Mucosa of rectum (tissue), 2 donors: Measurements from ENCODE around the gene LPCAT3.
A peak's percentile ranks its signal among the peaks of the same experiment; 100 is the strongest.

Experiments
- H3K27ac ChIP-seq, 2 donors: one replicate each; pipeline ENCODE4 v1.7.0; 2013; ENCODE audit warnings: inconsistent platforms in 2 of 2, low read depth in 2 of 2, low read length in 2 of 2
- H3K27me3 ChIP-seq, 2 donors: one replicate each; pipeline ENCODE4 v1.7.0; 2013; ENCODE audit warnings: low read length in 2 of 2; ENCODE audit not compliant: control insufficient read depth in 2 of 2, insufficient read depth in 2 of 2
- H3K36me3 ChIP-seq, 2 donors: one replicate each; pipeline ENCODE4 v1.7.0; 2013; ENCODE audit warnings: low read length in 2 of 2; ENCODE audit not compliant: control insufficient read depth in 2 of 2, insufficient read depth in 2 of 2
- H3K4me1 ChIP-seq, 2 donors: one replicate each; pipeline ENCODE4 v1.7.0; 2013; ENCODE audit warnings: low read length in 2 of 2, mild to moderate bottlenecking in 1 of 2; ENCODE audit not compliant: control insufficient read depth in 2 of 2, insufficient read depth in 2 of 2
- H3K4me3 ChIP-seq, 2 donors: one replicate each; pipeline ENCODE4 v1.7.0; 2013; ENCODE audit warnings: low read length in 2 of 2
- H3K9ac ChIP-seq, 2 donors: one replicate each; pipeline ENCODE4 v1.7.0; 2013; ENCODE audit warnings: low read length in 2 of 2, low read depth in 1 of 2, mild to moderate bottlenecking in 1 of 2
- H3K9me3 ChIP-seq, 2 donors: one replicate each; pipeline ENCODE4 v1.7.0; 2013; ENCODE audit warnings: low read length in 2 of 2; ENCODE audit not compliant: control insufficient read depth in 2 of 2
- donor health status: healthy.
- donor health status: Normal muscosa, but diverticular disease.

The LPCAT3 gene

DNA sequence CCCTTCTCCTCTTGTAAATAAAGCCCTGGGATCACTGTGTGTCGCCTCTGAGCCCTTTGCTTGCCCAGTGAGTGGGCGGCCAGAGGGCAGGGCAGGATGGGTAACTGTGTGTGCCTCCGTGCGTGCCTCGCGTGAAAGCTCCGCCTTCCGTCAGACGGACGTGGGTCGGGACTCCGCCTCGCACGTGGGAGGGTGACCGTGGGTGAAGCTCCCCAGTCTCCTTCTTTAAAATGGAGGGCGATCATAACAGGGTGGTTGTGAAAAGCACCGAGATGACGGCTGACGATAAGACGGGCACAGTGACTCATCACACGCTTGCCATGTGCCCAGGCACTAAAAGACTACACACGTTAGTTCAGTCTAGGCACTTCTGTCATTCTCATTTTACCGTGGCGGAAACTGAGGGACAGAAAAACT is 57.0 kb downstream of the LPCAT3 start:
- H3K4me3 ChIP-seq = peak overlapping the region; percentile 72 to 91
- peak overlapping the region; percentile 98 to 99 for H3K27ac ChIP-seq
- H3K4me1 ChIP-seq = peaks cover 58 to 70% of the 10 kb centered on the region in 2 donors

DNA sequence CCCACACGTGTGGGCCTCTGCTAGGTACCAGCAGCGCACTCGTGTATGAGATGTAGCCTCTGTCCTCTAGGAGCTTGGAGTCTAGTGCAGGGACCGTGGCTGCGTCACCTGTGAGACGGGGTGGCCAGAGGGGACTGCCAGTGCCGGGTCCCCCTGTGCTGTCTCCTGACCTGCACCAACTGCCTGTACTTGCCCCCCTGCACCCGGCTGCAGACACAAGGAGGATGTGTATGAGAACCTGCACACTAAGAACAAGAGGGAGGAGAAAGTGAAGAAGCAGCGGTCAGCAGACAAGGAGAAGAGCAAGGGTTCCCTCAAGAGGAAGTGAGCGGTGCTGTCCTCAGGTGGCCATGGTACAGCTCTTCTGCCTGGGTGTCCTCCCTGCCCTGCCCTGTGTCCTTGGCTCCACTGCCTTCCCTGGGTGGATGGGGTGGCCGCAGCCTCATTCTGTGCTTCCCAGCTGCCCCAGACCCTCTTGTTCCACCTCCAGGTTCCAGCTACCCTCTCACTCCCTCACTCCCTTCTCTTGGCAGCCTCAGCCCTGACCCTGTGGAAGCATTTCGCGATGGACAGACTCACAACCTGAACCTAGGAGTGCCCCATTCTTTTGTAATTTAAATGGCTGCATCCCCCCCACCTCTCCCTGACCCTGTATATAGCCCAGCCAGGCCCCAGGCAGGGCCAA is 57.5 kb downstream of the LPCAT3 start:
- Histone ChIP-seq H3K9ac (peak overlapping the region; percentile 89 to 99), H3K27me3 (no peaks in the 10 kb centered on the region), H3K27ac (peak overlapping the region; percentile 98 to 99), H3K36me3 (peaks cover 9 to 23% of the 10 kb centered on the region in 2 donors), H3K4me1 (peaks cover 55 to 73% of the 10 kb centered on the region in 2 donors), H3K9me3 (no peaks in the 10 kb centered on the region), H3K4me3 (peak overlapping the region; percentile 72 to 91)

More for the DNA sequence above, 57.0 kb downstream of the LPCAT3 start:
- Histone ChIP-seq H3K27me3 (no peaks in the 10 kb centered on the region), H3K36me3 (peaks cover 13 to 28% of the 10 kb centered on the region in 2 donors), H3K9me3 (no peaks in the 10 kb centered on the region), H3K9ac (peak overlapping the region; percentile 89 to 99)

DNA sequence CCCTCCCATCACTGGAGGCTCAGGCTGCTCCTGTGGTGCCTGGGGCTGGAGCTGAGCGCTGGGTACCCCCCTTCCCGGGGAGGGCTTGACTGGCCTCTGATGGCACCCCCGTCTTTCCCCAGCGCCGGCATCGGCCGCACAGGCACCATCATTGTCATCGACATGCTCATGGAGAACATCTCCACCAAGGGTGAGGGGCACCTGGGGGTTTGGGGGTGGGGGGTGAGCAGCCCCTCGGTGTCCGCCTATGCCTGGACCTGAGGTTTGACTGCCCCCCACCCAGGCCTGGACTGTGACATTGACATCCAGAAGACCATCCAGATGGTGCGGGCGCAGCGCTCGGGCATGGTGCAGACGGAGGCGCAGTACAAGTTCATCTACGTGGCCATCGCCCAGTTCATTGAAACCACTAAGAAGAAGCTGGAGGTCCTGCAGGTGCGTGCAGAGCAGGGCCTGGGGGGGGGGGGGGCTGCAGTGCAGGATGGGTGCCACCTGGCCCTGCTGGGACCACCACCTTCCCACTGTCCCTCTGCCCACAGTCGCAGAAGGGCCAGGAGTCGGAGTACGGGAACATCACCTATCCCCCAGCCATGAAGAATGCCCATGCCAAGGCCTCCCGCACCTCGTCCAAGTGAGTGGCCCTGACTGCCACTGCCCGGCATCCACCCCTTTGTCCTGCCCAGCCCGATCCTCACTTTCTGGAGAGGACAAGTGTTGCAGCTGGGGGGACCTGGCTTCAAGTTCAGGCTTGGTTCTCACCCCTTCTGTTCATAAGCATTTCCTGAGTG is 58.3 kb downstream of the LPCAT3 start:
- Histone ChIP-seq H3K4me3 (peak overlapping the region in 1 of 2 donors; percentile 31), H3K36me3 (peaks cover 7 to 24% of the 10 kb centered on the region in 2 donors), H3K4me1 (peaks cover 53 to 71% of the 10 kb centered on the region in 2 donors)

DNA sequence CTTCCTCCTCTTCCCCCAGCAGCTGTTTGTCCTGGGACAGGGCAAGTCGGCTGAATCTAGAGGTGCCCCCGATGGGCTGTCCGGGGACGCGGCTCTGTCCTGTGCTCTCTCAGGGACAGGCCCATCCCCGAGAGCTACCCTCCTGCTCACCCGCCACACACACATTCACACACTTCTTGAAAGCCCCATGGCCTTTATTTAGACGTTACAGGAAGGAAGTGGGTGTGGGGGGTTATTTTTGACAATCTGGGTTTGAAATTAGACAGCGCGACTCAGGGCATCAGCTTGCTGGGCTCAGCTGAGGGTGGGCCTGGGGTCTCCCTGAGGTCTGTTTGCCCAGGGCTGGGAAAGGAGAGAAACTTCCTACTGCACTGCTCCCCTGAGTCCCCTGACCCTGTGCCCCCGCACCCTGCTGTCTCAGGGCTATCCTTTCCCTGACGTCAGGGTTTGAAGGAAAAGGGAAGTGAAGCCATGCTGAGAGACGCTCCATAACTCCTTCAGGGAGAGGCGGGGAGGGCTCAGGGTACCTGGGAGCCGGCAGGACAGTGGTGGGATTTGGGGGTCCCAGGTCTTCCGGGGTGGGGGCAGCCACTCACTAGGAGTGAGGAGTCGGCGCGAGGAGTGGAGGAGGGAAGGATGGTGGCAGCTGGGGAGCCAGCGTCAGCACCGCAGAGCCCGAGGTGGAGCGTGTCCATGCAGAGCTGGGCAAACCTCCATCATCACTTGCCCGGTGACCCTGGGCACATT is 59.0 kb downstream of the LPCAT3 start:
- H3K27ac ChIP-seq = peak overlapping the region; percentile 70 to 98
- H3K9ac ChIP-seq = peak overlapping the region; percentile 35 to 41
- no peaks in the 10 kb centered on the region for H3K27me3 ChIP-seq
- peaks cover 7 to 28% of the 10 kb centered on the region in 2 donors for H3K36me3 ChIP-seq
- peak overlapping the region in 1 of 2 donors; percentile 31 for H3K4me3 ChIP-seq
- H3K9me3 ChIP-seq = no peaks in the 10 kb centered on the region
- peaks cover 50 to 71% of the 10 kb centered on the region in 2 donors for H3K4me1 ChIP-seq

More for the DNA sequence above, 58.3 kb downstream of the LPCAT3 start:
- H3K27ac ChIP-seq = peak overlapping the region; percentile 98 to 99
- no peaks in the 10 kb centered on the region for H3K9me3 ChIP-seq
- peak overlapping the region in 1 of 2 donors; percentile 99 for H3K9ac ChIP-seq
- H3K27me3 ChIP-seq = no peaks in the 10 kb centered on the region

DNA sequence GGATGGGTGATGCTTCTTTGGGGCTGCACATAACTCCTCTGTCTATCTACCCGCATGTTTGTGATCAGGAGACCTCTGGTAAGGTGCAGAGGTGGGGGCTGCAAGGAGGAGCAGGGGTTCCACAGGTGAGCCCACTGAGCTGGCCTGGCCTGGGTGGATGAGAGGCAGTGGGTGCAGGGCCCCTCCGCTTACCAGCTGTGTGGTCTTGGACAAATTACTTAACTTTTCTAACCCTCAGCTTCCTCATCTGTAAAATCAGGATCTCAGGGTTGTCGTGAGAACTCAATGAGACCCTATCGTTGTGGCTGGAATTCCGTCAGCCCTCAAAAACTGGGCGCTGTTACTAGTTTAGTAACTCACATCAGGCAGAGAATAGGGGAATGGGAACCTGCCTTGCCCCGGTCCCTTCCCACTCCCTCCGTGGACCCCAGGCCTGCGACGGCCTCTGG is 59.6 kb downstream of the LPCAT3 start:
- peak overlapping the region; percentile 70 to 98 for H3K27ac ChIP-seq

DNA sequence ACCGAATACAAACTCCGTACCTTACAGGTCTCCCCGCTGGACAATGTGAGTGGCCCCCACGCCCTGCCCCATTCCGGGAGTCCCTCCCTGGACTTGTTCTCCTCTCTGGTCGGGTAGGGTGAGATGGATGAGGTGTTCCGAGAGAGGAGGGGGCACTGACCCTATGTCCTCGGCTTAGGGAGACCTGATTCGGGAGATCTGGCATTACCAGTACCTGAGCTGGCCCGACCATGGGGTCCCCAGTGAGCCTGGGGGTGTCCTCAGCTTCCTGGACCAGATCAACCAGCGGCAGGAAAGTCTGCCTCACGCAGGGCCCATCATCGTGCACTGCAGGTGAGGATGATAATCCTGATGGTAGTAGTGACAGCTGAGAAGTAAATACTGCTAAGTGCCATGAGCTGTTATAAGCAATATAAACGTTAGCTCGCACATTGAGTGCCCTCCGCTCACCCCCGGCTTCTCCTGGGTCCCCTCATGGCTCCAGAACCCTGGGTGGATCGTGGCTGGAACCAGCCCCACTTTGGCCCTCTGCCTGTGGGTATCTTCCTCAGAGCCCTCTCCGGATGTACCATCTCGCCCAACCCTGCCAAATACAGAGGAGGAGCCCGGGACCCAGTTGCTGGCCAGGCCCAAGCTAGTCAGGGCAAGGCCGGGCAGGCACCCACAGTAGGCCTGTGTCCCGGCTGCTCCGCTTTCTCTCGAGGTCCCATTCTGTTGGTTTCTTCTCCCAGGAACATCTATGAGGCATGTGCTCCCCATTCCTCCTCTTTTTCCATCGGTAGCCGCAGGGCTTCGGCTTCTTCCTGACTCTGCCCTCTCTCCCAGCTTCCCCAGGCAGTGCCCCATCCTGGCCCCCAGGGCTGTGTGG is 60.3 kb downstream of the LPCAT3 start:
- H3K9ac ChIP-seq = peak overlapping the region in 1 of 2 donors; percentile 41
- H3K36me3 ChIP-seq = peaks cover 7 to 28% of the 10 kb centered on the region in 2 donors
- H3K4me1 ChIP-seq = peaks cover 48 to 72% of the 10 kb centered on the region in 2 donors
- H3K27ac ChIP-seq = peak overlapping the region; percentile 70 to 98
- no peak overlapping the region for H3K4me3 ChIP-seq
- H3K9me3 ChIP-seq = no peaks in the 10 kb centered on the region
- no peaks in the 10 kb centered on the region for H3K27me3 ChIP-seq

More for the DNA sequence above, 59.6 kb downstream of the LPCAT3 start:
- H3K9ac ChIP-seq = peak overlapping the region; percentile 1 to 35
- H3K36me3 ChIP-seq = peaks cover 7 to 28% of the 10 kb centered on the region in 2 donors
- no peaks in the 10 kb centered on the region for H3K9me3 ChIP-seq
- H3K4me3 ChIP-seq = peak overlapping the region in 1 of 2 donors; percentile 23
- peaks cover 48 to 72% of the 10 kb centered on the region in 2 donors for H3K4me1 ChIP-seq
- H3K27me3 ChIP-seq = no peaks in the 10 kb centered on the region

DNA sequence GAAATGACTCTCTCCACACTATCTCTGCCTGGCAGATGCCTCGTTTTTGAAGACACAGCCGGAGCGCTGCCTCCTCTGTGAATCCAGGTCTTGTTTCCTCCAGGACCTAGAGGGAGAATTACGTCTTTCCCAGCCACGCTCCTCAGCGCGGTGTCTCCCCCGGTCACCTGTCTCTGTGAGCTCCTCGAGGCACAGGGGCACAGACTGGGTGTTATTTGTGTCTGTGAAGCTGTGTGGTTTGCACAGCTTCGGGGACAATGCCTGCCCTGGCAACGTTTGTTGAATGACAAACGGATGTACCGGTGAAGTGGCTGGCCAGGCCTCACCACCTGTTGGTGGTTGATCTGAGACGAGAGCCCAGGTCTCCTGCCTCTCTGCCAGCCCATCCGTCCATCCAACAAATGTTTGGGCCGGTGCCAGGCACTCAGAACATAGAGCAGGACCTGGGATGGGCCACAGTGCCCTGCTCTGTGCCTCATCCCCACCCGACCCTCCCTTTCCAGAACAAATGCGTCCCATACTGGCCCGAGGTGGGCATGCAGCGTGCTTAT is 61.0 kb downstream of the LPCAT3 start:
- no peak overlapping the region for H3K4me3 ChIP-seq
- H3K27ac ChIP-seq = peak overlapping the region in 1 of 2 donors; percentile 48
- no peaks in the 10 kb centered on the region for H3K9me3 ChIP-seq
- peaks cover 7 to 34% of the 10 kb centered on the region in 2 donors for H3K36me3 ChIP-seq
- peaks cover 45 to 66% of the 10 kb centered on the region in 2 donors for H3K4me1 ChIP-seq
- no peak overlapping the region for H3K9ac ChIP-seq
- H3K27me3 ChIP-seq = no peaks in the 10 kb centered on the region

DNA sequence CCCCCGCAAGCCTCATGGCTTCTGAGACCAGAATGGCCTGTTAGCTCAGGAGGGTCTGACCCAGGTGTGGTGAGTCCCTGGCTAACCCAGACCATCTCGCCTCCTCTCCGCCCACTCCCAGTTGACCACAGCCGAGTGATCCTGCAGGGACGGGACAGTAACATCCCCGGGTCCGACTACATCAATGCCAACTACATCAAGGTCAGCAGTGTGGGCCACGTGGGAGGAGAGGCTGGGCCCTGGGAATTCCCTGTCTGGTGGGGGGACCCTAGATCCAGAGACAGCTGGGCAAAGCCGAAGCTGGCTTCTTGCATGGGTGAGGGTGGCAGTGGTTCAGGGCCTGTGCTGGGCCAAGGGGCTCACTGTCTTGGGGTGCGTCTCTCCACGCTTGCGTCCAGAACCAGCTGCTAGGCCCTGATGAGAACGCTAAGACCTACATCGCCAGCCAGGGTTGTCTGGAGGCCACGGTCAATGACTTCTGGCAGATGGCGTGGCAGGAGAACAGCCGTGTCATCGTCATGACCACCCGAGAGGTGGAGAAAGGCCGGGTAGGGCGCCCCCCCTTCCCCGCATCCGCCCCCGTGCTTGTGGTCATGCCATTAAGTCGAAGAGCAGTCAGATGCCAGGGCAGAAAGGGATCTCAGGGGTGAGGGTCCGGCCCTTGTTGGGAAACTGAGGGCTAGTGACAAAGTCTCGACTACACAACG is 62.1 kb downstream of the LPCAT3 start:
- Histone ChIP-seq H3K36me3 (peaks cover 7 to 36% of the 10 kb centered on the region in 2 donors), H3K4me3 (no peak overlapping the region), H3K27ac (peak overlapping the region in 1 of 2 donors; percentile 48), H3K27me3 (no peaks in the 10 kb centered on the region), H3K9me3 (no peaks in the 10 kb centered on the region), H3K4me1 (peaks cover 34 to 55% of the 10 kb centered on the region in 2 donors), H3K9ac (no peak overlapping the region)
